ENCODE results near the gene METTL8. TPM values are rescaled to one million over a fixed set of nuclear protein-coding genes. Genes with fewer than 3 reads are reported as not detected.

Gene METTL8
- 58.3 and 86.2 TPM in 2 replicates for total RNA-seq (2014; rRNA removed; shearing (Covaris generic))

GRCh38 chr2:171433763-171434012, at the start of gene METTL8:
TSS of gene METTL8 (minus strand) at chr2:171433990. CDS start at chr2:171392185, 41,805 bp downstream.
- in situ Hi-C loops (cut with HindIII; ENCODE audit: low sequenced_read_pairs) = no loop called here
- DNase-seq (ENCODE audit: low spot score) = no peak

GRCh38 chr2:171482877-171483276, 49.1 kb upstream of the METTL8 start:
- DNase-seq (ENCODE audit: low spot score) = no peak
- in situ Hi-C loops (cut with HindIII; ENCODE audit: low sequenced_read_pairs) = no loop called here

- no peak for DNase-seq (ENCODE audit: low spot score)
- in situ Hi-C loops (cut with HindIII; ENCODE audit: low sequenced_read_pairs) = no loop called here
These were observed 48.5 kb upstream of the METTL8 start for GRCh38 chr2:171482308-171482707.

- no peak for DNase-seq (ENCODE audit: low spot score)
- in situ Hi-C loops (cut with HindIII; ENCODE audit: low sequenced_read_pairs) = no loop called here
These were observed 47.1 kb upstream of the METTL8 start for GRCh38 chr2:171480908-171481307.

GRCh38 chr2:171479154-171479814, 45.5 kb upstream of the METTL8 start:
- in situ Hi-C loops (cut with HindIII; ENCODE audit: low sequenced_read_pairs) = no loop called here
- no peak for DNase-seq (ENCODE audit: low spot score)

GRCh38 chr2:171478345-171478744, 44.6 kb upstream of the METTL8 start:
- DNase-seq (ENCODE audit: low spot score) = no peak
- in situ Hi-C loops (cut with HindIII; ENCODE audit: low sequenced_read_pairs) = no loop called here

GRCh38 chr2:171475979-171476378, 42.2 kb upstream of the METTL8 start:
- in situ Hi-C loops (cut with HindIII; ENCODE audit: low sequenced_read_pairs) = no loop called here
- DNase-seq (ENCODE audit: low spot score) = no peak

- in situ Hi-C loops (cut with HindIII; ENCODE audit: low sequenced_read_pairs) = no loop called here
- no peak for DNase-seq (ENCODE audit: low spot score)
These were observed 36.3 kb upstream of the METTL8 start for GRCh38 chr2:171470129-171470528.

GRCh38 chr2:171469176-171469575, 35.4 kb upstream of the METTL8 start:
- in situ Hi-C loops (cut with HindIII; ENCODE audit: low sequenced_read_pairs) = no loop called here
- no peak for DNase-seq (ENCODE audit: low spot score)

- in situ Hi-C loops (cut with HindIII; ENCODE audit: low sequenced_read_pairs) = no loop called here
- DNase-seq (ENCODE audit: low spot score) = no peak
These were observed 26.7 kb upstream of the METTL8 start for GRCh38 chr2:171460537-171460936.

- in situ Hi-C loops (cut with HindIII; ENCODE audit: low sequenced_read_pairs) = no loop called here
- DNase-seq (ENCODE audit: low spot score) = no peak
These were observed 25.7 kb upstream of the METTL8 start for GRCh38 chr2:171459498-171459897.

GRCh38 chr2:171452773-171453172, 19.0 kb upstream of the METTL8 start:
- no peak for DNase-seq (ENCODE audit: low spot score)
- in situ Hi-C loops (cut with HindIII; ENCODE audit: low sequenced_read_pairs) = no loop called here

- in situ Hi-C loops (cut with HindIII; ENCODE audit: low sequenced_read_pairs) = no loop called here
- no peak for DNase-seq (ENCODE audit: low spot score)
These were observed 17.3 kb upstream of the METTL8 start for GRCh38 chr2:171451074-171451473.

GRCh38 chr2:171447675-171448074, 13.9 kb upstream of the METTL8 start:
- DNase-seq (ENCODE audit: low spot score) = no peak
- in situ Hi-C loops (cut with HindIII; ENCODE audit: low sequenced_read_pairs) = no loop called here

- no peak for DNase-seq (ENCODE audit: low spot score)
- in situ Hi-C loops (cut with HindIII; ENCODE audit: low sequenced_read_pairs) = no loop called here
These were observed 7.7 kb upstream of the METTL8 start for GRCh38 chr2:171441470-171441869.

- in situ Hi-C loops (cut with HindIII; ENCODE audit: low sequenced_read_pairs) = no loop called here
- no peak for DNase-seq (ENCODE audit: low spot score)
These were observed 2.5 kb upstream of the METTL8 start for GRCh38 chr2:171436307-171436706.

- in situ Hi-C loops (cut with HindIII; ENCODE audit: low sequenced_read_pairs) = no loop called here
- DNase-seq (ENCODE audit: low spot score) = peak; percentile 97
These were observed 511 bp upstream of the METTL8 start, which contains the start of gene DCAF17 for GRCh38 chr2:171434013-171434989. TSS of gene DCAF17 (plus strand) at chr2:171434226. CDS start at chr2:171434578, 352 bp downstream.

- in situ Hi-C loops (cut with HindIII; ENCODE audit: low sequenced_read_pairs) = no loop called here
These were observed 624 bp downstream of the METTL8 start for GRCh38 chr2:171432969-171433762.

GRCh38 chr2:171432206-171432968, 1.4 kb downstream of the METTL8 start:
- in situ Hi-C loops (cut with HindIII; ENCODE audit: low sequenced_read_pairs) = no loop called here
- DNase-seq (ENCODE audit: low spot score) = no peak

More at GRCh38 chr2:171432969-171433762, 624 bp downstream of the METTL8 start:
- DNase-seq (ENCODE audit: low spot score) = peak; percentile 36
